IMR-90 (cell line): ENCODE measurements around the gene ANKH.

Source experiments
- CTCF ChIP-seq: conservative IDR thresholded peaks from 2 replicates; pipeline ENCODE4 v1.5.1; 2012; ENCODE audit warnings: mild to moderate bottlenecking, low read depth, low read length, improper control_type of control experiment
- POLR2A ChIP-seq: IDR thresholded peaks from 2 replicates; pipeline ENCODE4 v1.6.1; 2012; ENCODE audit warnings: mild to moderate bottlenecking, low read depth, low read length
- RCOR1 ChIP-seq: IDR thresholded peaks from 2 replicates; pipeline ENCODE4 v1.6.1; 2012; ENCODE audit warnings: mild to moderate bottlenecking, low read length, improper control_type of control experiment; ENCODE audit not compliant: insufficient replicate concordance
- SMC3 ChIP-seq: fragments of 150-350 bp; IDR thresholded peaks from 2 replicates; pipeline ENCODE4 v1.6.1; 2016; ENCODE audit warnings: low read depth, mild to moderate bottlenecking, antibody characterized with exemption, low read length, moderate library complexity
- TF ChIP-seq, protein P1 (sequence below): fragments of 150-350 bp; IDR thresholded peaks from 2 replicates; pipeline ENCODE4 v1.6.1; 2017; ENCODE audit warnings: mild to moderate bottlenecking, antibody characterized with exemption, low read length, low read depth

- TF ChIP-seq, protein P1, sequence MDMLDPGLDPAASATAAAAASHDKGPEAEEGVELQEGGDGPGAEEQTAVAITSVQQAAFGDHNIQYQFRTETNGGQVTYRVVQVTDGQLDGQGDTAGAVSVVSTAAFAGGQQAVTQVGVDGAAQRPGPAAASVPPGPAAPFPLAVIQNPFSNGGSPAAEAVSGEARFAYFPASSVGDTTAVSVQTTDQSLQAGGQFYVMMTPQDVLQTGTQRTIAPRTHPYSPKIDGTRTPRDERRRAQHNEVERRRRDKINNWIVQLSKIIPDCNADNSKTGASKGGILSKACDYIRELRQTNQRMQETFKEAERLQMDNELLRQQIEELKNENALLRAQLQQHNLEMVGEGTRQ = no peak
- TF ChIP-seq RCOR1 (no peak), CTCF (no peak), POLR2A (no peak), SMC3 (no peak)
Measured at GRCh38 chr5:14749579-14750101, 121.9 kb downstream of the ANKH start.
